Neuronal stem cell (in vitro differentiated cells): ENCODE data around the gene PKNOX2.

Experiments used
- DNase-seq: peaks from one replicate; pipeline ENCODE4 v3.0.0-alpha.2; 2013; ENCODE audit warnings: low spot score
- H2AFZ ChIP-seq: one replicate; pipeline ENCODE4 v1.6.1; 2013; ENCODE audit warnings: mild to moderate bottlenecking, low read length, inconsistent platforms
- H2AK5ac ChIP-seq: 2 replicates; pipeline ENCODE4 v1.6.1; 2013; ENCODE audit warnings: low read depth, mild to moderate bottlenecking, inconsistent platforms, low read length, moderate library complexity, mixed read lengths
- H2BK120ac ChIP-seq: 2 replicates; pipeline ENCODE4 v1.6.1; 2013; ENCODE audit warnings: low read depth, mild to moderate bottlenecking, inconsistent platforms, low read length, moderate library complexity, mixed read lengths
- H2BK12ac ChIP-seq: one replicate; pipeline ENCODE4 v1.6.1; 2013; ENCODE audit warnings: low read length, inconsistent platforms
- H2BK15ac ChIP-seq: 2 replicates; pipeline ENCODE4 v1.6.1; 2013; ENCODE audit warnings: mild to moderate bottlenecking, low read length, inconsistent platforms, mixed read lengths
- H2BK5ac ChIP-seq: one replicate; pipeline ENCODE4 v1.6.1; 2013; ENCODE audit warnings: inconsistent platforms, mild to moderate bottlenecking, low read length, moderate library complexity
- H3K14ac ChIP-seq: one replicate; pipeline ENCODE4 v1.6.1; 2013; ENCODE audit warnings: low read length, inconsistent platforms
- H3K18ac ChIP-seq: 2 replicates; pipeline ENCODE4 v1.6.1; 2013; ENCODE audit warnings: low read length, inconsistent platforms
- H3K23ac ChIP-seq: 2 replicates; pipeline ENCODE4 v1.6.1; 2013; ENCODE audit warnings: low read depth, mild to moderate bottlenecking, mixed read lengths, low read length, inconsistent platforms; ENCODE audit not compliant: poor library complexity
- H3K27ac ChIP-seq: replicated peaks from 3 replicates; pipeline ENCODE4 v1.5.1; 2013; ENCODE audit warnings: low read length, inconsistent platforms
- H3K27me3 ChIP-seq, 3 experiments: 2 replicates each; pipeline ENCODE4 v1.6.1; 2013; ENCODE audit warnings: low read length in 3 of 3, mild to moderate bottlenecking in 2 of 3, inconsistent platforms in 1 of 3, low read depth in 1 of 3, mixed read lengths in 1 of 3, moderate library complexity in 1 of 3; ENCODE audit not compliant: control insufficient read depth in 3 of 3, insufficient read depth in 3 of 3
- H3K36me3 ChIP-seq, 2 donors: replicated peaks in 1 of 2; 2 replicates each; pipeline ENCODE4 v1.6.1; 2013; ENCODE audit warnings: low read length in 2 of 2; ENCODE audit not compliant: control insufficient read depth in 2 of 2, insufficient read depth in 2 of 2
- H3K4ac ChIP-seq: 2 replicates; pipeline ENCODE4 v1.6.1; 2013; ENCODE audit warnings: inconsistent platforms, mild to moderate bottlenecking, low read length, moderate library complexity
- H3K4me1 ChIP-seq, 2 donors: 1 replicate in 1 of 2; 2 replicates in 1 of 2; pipeline ENCODE4 v1.6.1; 2013; ENCODE audit warnings: low read length in 2 of 2, low read depth in 1 of 2; ENCODE audit not compliant: control insufficient read depth in 2 of 2, insufficient read depth in 1 of 2
- H3K4me2 ChIP-seq: one replicate; pipeline ENCODE4 v1.6.1; 2013; ENCODE audit warnings: mild to moderate bottlenecking, low read length, inconsistent platforms; ENCODE audit not compliant: insufficient read depth, poor library complexity, severe bottlenecking
- H3K4me3 ChIP-seq, 2 donors: 2 replicates each; pipeline ENCODE4 v1.5.1; 2013; ENCODE audit warnings: low read length in 2 of 2, mild to moderate bottlenecking in 2 of 2, inconsistent platforms in 1 of 2, moderate library complexity in 1 of 2
- H3K79me1 ChIP-seq: one replicate; pipeline ENCODE4 v1.6.1; 2013; ENCODE audit warnings: low read depth, mild to moderate bottlenecking, inconsistent platforms, low read length, moderate library complexity
- H3K9ac ChIP-seq: one replicate; pipeline ENCODE4 v1.6.1; 2013; ENCODE audit warnings: mild to moderate bottlenecking, low read depth, low read length, inconsistent platforms; ENCODE audit not compliant: poor library complexity
- H3K9me3 ChIP-seq, 2 donors: replicated peaks in 1 of 2; 2 replicates each; pipeline versions ENCODE3 to v1.6.1; 2013; ENCODE audit warnings: low read length in 2 of 2, mild to moderate bottlenecking in 2 of 2, inconsistent platforms in 1 of 2, low read depth in 1 of 2, mixed read lengths in 1 of 2, moderate library complexity in 1 of 2; ENCODE audit not compliant: control insufficient read depth in 2 of 2, insufficient read depth in 1 of 2
- H4K8ac ChIP-seq: one replicate; pipeline ENCODE4 v1.6.1; 2013; ENCODE audit warnings: low read depth, mild to moderate bottlenecking, inconsistent platforms, low read length, moderate library complexity
- H4K91ac ChIP-seq: one replicate; pipeline ENCODE4 v1.6.1; 2013; ENCODE audit warnings: low read length, low read depth, mild to moderate bottlenecking, inconsistent platforms; ENCODE audit not compliant: poor library complexity
- WGBS, 2 donors: extraction: QIAGEN DNeasy Blood & Tissue Kit; methylation state at CpG; one replicate each; pipeline ENCODE4 v1.1.7; 2013; ENCODE audit warnings: missing lambda C conversion rate in 2 of 2, mixed read lengths in 1 of 2; ENCODE audit not compliant: insufficient read length in 2 of 2, insufficient replicate concordance in 1 of 2; ENCODE audit errors: extremely low coverage in 2 of 2; 5-methylcytosine and 5-hydroxymethylcytosine counted together

PKNOX2 gene

DNA sequence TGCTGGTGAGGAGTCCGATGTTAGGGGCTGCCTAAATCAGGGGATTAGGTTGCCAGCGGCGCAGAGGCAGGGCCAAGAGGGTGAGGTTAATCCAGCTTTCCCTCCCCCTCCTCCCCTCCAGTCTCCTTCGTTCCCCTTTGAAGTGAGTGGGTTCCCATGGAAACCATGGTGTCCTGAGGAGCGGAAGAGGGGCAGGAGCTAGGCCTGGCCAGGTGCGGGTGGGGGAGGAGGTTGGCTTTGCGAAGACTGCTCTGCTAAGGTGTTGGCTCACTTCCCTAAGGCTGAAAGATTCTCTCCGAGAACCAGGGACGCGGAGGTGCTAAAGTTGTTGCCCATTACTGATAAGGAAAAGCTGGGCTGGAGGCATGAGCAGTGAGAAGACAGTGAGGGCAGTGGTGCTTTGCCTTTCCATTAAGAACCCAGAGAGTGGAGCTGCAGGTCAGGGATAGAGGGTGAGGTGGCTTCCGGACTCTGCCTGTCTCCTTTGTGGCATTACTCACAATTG, 206.9 kb downstream of the PKNOX2 start:
- no peak overlapping the region for H2AK5ac ChIP-seq
- no peak overlapping the region for H3K4ac ChIP-seq
- no CpG with 5 or more reads among the region's 11 CpGs for WGBS, 2 donors
- H2BK5ac ChIP-seq, result no peak overlapping the region
- no peak overlapping the region for H4K8ac ChIP-seq
- H2AFZ ChIP-seq, result no peak overlapping the region
- H3K4me1 ChIP-seq, result peaks cover 15 to 26% of the 10 kb centered on the region in 2 donors
- no peak overlapping the region for H3K9ac ChIP-seq
- H3K18ac ChIP-seq, result peak overlapping the region; percentile 53
- peaks cover 2 to 65% of the 10 kb centered on the region in 2 donors for H3K36me3 ChIP-seq
- no peak overlapping the region for H3K4me3 ChIP-seq
- H3K4me2 ChIP-seq, result peak overlapping the region; percentile 41
- peak; percentile 79 for DNase-seq
- H4K91ac ChIP-seq, result no peak overlapping the region
- H3K23ac ChIP-seq, result no peak overlapping the region
- H3K9me3 ChIP-seq, result peaks cover 0 to 1% of the 10 kb centered on the region in 2 donors
- no peak overlapping the region for H2BK12ac ChIP-seq
- H2BK120ac ChIP-seq, result no peak overlapping the region
- no peak overlapping the region for H3K14ac ChIP-seq
- no peak overlapping the region for H2BK15ac ChIP-seq
- peak overlapping the region; percentile 0 for H3K27ac ChIP-seq
- H3K27me3 ChIP-seq, result peaks cover 0 to 4% (median 0%) of the 10 kb centered on the region in 3 experiments
- no peaks in the 10 kb centered on the region for H3K79me1 ChIP-seq

DNA sequence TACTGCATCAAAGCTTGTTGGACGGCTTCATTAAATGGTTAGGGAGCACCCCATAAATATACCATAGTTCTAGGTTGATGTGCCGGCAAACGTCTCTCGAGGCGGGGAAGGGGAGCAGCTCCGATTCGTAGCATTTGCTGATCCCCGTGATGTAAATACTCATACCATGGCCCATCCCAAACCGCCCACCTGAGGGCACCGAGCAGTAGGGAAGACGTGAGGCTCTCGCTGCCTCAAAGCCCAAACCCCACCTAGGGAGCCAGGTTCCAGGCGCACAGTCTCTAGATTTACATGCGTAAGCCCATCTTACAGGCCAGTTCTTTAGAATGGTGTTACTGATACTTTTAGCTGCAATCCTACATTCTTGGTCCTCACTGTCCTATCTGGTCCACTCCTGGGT, 207.5 kb downstream of the PKNOX2 start:
- Histone ChIP-seq H2BK12ac (no peak overlapping the region), H2AFZ (no peak overlapping the region), H3K9ac (no peak overlapping the region), H3K4me1 (peaks cover 15 to 26% of the 10 kb centered on the region in 2 donors), H3K4me2 (no peak overlapping the region), H2BK5ac (no peak overlapping the region), H3K27ac (peak overlapping the region; percentile 0), H4K8ac (no peak overlapping the region), H3K4ac (no peak overlapping the region), H3K79me1 (no peaks in the 10 kb centered on the region), H2BK120ac (no peak overlapping the region), H3K36me3 (peaks cover 2 to 61% of the 10 kb centered on the region in 2 donors), H3K23ac (no peak overlapping the region), H2AK5ac (peak overlapping the region; percentile 7), H3K14ac (no peak overlapping the region), H4K91ac (no peak overlapping the region), H3K9me3 (peaks cover 0 to 1% of the 10 kb centered on the region in 2 donors), H3K18ac (peak overlapping the region; percentile 23), H2BK15ac (no peak overlapping the region), H3K27me3 (peaks cover 0 to 4% (median 0%) of the 10 kb centered on the region in 3 experiments), H3K4me3 (no peak overlapping the region)
- DNase-seq, result no peak
- no CpG with 5 or more reads among the region's 14 CpGs for WGBS, 2 donors

DNA sequence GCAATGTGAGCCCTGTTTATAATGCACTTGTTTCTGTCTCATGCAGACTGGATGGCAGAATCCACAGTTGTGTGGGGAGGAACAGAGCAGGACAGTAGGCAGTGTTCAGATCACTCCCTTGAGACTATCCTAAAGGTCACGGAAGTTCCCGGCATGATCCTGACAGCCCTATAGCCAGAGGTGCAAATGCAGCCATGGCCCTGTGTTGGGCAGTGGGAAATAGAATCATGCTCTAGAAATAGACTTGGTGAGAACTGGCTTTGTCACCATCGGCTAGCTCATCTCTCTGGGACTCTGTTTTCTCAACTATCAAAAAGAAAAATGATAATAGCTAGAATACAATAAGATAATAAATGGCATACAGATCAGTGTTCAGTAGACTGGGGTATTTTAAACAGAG, 208.4 kb downstream of the PKNOX2 start:
- Histone ChIP-seq H2BK15ac (no peak overlapping the region), H3K4me1 (peaks cover 15 to 28% of the 10 kb centered on the region in 2 donors), H2BK120ac (no peak overlapping the region), H3K4ac (no peak overlapping the region), H3K14ac (no peak overlapping the region), H4K91ac (no peak overlapping the region), H2AK5ac (no peak overlapping the region), H3K27ac (no peak overlapping the region), H3K23ac (no peak overlapping the region), H3K27me3 (peaks cover 0 to 4% (median 0%) of the 10 kb centered on the region in 3 experiments), H2BK12ac (no peak overlapping the region), H3K4me3 (no peak overlapping the region), H3K9ac (no peak overlapping the region), H3K79me1 (no peaks in the 10 kb centered on the region), H3K36me3 (peaks cover 2 to 59% of the 10 kb centered on the region in 2 donors), H3K9me3 (peaks cover 0 to 1% of the 10 kb centered on the region in 2 donors), H3K18ac (no peak overlapping the region), H2AFZ (no peak overlapping the region), H3K4me2 (no peak overlapping the region), H4K8ac (no peak overlapping the region), H2BK5ac (no peak overlapping the region)
- DNase-seq, result no peak
- WGBS, 2 donors, result no CpG with 5 or more reads among the region's 3 CpGs

DNA sequence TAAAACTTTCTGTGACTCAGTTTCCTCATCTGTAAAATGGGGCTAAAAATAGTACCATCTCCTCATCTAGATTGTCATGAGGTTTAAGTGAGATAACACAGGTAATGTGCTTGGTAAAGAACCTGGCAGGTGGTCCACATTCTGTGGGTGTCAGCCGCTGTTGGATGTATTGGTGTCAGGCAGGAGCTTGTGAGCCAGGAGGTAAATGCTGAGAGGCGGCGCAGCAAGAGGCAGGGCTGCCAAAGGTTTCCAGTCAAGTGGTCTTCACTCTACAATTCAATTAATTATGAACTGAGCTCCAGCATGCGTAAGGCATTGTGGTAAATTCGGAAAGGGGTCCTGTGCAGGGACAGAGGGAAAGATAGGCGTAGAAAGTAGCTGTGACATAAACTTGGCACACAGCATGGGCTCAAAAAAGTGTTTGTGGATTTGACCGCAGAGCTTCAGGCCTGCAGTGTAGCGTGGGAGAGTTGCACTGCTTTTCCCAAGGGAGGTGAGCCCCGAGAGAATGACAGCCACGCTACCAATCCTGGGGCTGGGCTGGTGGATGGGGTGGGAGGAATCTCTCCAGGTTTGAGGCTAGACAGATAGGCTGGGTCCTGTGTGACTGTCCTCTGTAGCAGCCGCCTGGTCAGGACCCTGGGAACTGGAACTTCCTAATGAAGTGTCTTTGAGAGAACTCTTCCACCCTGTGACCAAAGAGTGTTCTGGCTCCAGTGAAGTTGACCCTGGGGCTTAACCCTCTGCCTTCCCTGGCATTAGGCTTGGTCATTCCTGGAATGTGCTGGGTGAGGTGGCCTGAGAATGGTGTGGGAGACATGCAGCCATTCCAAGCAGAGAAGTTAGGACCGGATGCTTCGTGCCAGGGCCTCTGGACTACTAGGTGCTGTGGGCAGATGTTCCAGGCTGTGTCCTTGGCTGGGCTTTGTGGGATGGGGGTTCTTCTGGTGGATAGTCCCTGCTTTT, 209.2 kb downstream of the PKNOX2 start:
- DNase-seq, result no peak
- peaks cover 0 to 4% (median 0%) of the 10 kb centered on the region in 3 experiments for H3K27me3 ChIP-seq
- peak overlapping the region; percentile 34 for H2AK5ac ChIP-seq
- no peak overlapping the region for H3K4me3 ChIP-seq
- no peak overlapping the region for H2BK120ac ChIP-seq
- H2BK5ac ChIP-seq, result no peak overlapping the region
- H3K36me3 ChIP-seq, result peaks cover 0 to 53% of the 10 kb centered on the region in 2 donors
- no peaks in the 10 kb centered on the region for H3K9me3 ChIP-seq
- no peak overlapping the region for H2AFZ ChIP-seq
- H3K4ac ChIP-seq, result no peak overlapping the region
- peaks cover 15 to 28% of the 10 kb centered on the region in 2 donors for H3K4me1 ChIP-seq
- H3K4me2 ChIP-seq, result no peak overlapping the region
- no peak overlapping the region for H3K23ac ChIP-seq
- WGBS, 2 donors, result no CpG with 5 or more reads among the region's 13 CpGs
- H3K18ac ChIP-seq, result peak overlapping the region; percentile 55
- no peak overlapping the region for H4K8ac ChIP-seq
- H2BK12ac ChIP-seq, result no peak overlapping the region
- no peak overlapping the region for H3K27ac ChIP-seq
- H3K79me1 ChIP-seq, result no peaks in the 10 kb centered on the region
- H3K14ac ChIP-seq, result no peak overlapping the region
- H4K91ac ChIP-seq, result no peak overlapping the region
- H3K9ac ChIP-seq, result no peak overlapping the region
- H2BK15ac ChIP-seq, result no peak overlapping the region
